HUES6 (cell line): ENCODE measurements around the gene WDR45.
"Not testable (repeated sequence)": the region's sequence is repeated elsewhere in the genome, so short reads cannot be mapped to it uniquely, and the experiment has no call there.

Experiments used
- H3K27ac ChIP-seq: 2 replicates; pipeline ENCODE4 v1.7.0; 2013; ENCODE audit warnings: low read depth, mild to moderate bottlenecking, low read length, inconsistent platforms
- H3K27me3 ChIP-seq: 2 replicates; pipeline ENCODE4 v1.6.1; 2013; ENCODE audit warnings: low read length; ENCODE audit not compliant: control insufficient read depth, insufficient read depth
- H3K36me3 ChIP-seq: 2 replicates; pipeline ENCODE4 v1.6.1; 2013; ENCODE audit warnings: low read length; ENCODE audit not compliant: control insufficient read depth, insufficient read depth
- H3K4me1 ChIP-seq: 2 replicates; pipeline ENCODE4 v1.6.1; 2013; ENCODE audit warnings: low read length; ENCODE audit not compliant: control insufficient read depth, insufficient read depth
- H3K4me3 ChIP-seq: 2 replicates; pipeline ENCODE4 v1.5.1; 2013; ENCODE audit warnings: low read depth, low read length
- H3K9ac ChIP-seq: one replicate; pipeline ENCODE4 v1.6.1; 2013; ENCODE audit warnings: mild to moderate bottlenecking, low read length
- H3K9me3 ChIP-seq: 2 replicates; pipeline ENCODE4 v1.6.1; 2013; ENCODE audit warnings: low read depth, low read length; ENCODE audit not compliant: control insufficient read depth, insufficient read depth

Gene WDR45

DNA sequence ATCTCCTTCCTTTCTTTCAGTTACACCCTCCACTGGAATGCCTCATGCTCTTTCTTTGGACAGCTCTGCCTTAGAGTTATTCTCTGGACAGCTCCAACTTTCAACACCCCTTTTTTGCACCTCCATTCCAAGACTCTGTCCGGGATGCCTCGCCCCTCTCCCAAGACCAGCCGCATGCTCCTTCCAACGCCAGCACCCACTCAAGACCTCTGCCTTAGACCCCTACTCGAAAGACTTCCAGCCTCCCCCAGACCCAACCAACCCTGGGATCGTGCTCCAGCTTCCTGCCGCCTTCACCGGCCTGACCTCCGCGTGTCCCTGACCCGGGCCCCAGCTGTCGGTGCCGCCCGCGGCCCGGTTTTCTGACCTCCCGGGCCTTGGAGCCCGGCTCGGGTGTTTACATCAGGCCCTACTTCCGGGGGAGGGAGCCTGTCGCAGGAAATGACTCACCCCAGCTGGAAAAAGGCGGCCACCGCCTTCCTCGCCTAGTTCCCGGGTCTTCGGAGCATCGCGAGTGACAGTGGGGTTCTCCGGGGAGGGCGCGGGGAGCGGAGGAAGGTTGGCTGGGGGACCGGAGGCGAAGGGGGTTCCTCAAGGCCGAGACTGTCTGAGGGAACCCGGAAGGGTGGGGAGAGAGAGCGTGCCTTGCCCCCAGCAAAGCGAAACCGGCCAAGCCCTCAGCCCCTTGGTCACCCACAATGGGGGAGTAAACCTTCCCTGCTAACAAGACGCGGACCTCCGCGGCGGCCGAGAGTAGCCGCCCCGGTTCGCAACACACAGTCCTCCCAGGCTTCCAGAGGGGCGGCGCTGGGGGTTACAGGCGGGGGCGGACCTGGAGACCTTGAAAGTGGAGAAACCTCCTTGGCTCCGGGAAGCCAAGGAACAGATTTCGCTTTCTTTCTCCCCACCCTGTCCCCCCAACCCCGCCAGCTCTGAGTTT lies at the start of gene WDR45:
WDR45 (minus strand) TSS at position 399 of the 940 bp plus-strand sequence. CDS start 1,792 bp downstream, outside the sequence.
- H3K27ac ChIP-seq, result peak within 1 kb of the TSS; percentile 67; the same call in 1 of the 2 replicates
- H3K9ac ChIP-seq, result peak within 1 kb of the TSS; percentile 86
- H3K4me3 ChIP-seq, result peak within 1 kb of the TSS; percentile 68
- peaks cover 13% of the 10 kb centered on the region; the same call in 1 of the 2 replicates for H3K9me3 ChIP-seq
- no peaks in the 10 kb centered on the region for H3K27me3 ChIP-seq
- H3K36me3 ChIP-seq, result peaks cover 16% of the 10 kb centered on the region; the same call in 1 of the 2 replicates
- no peaks in the 10 kb centered on the region; the same call in 1 of the 2 replicates for H3K4me1 ChIP-seq

DNA sequence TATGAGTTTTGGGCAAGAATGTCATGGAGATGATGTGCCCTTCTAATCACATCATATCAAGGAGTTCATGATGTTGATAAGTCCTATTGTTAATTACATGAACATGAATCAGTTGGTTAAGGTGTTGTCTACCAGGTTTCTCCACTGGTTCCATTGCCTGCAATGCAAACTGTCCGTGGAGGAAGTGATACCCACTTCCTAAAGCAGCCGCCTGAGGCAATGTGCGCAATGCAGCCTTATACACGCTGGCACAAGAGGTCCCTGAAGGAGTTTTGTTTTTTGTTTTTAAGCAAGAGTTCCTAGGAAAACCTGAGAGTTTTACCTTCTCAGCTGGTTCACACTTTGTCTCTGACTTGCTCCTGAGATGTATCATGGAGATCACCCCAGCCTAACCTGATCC lies 49.7 kb upstream of the WDR45 start:
- Histone ChIP-seq H3K36me3 (no peaks in the 10 kb centered on the region), H3K4me3 (no peak overlapping the region), H3K27me3 (no peaks in the 10 kb centered on the region), H3K9ac (no peak overlapping the region), H3K9me3 (no peaks in the 10 kb centered on the region; the same call in 1 of the 2 replicates), H3K27ac (no peak overlapping the region), H3K4me1 (no peaks in the 10 kb centered on the region)

DNA sequence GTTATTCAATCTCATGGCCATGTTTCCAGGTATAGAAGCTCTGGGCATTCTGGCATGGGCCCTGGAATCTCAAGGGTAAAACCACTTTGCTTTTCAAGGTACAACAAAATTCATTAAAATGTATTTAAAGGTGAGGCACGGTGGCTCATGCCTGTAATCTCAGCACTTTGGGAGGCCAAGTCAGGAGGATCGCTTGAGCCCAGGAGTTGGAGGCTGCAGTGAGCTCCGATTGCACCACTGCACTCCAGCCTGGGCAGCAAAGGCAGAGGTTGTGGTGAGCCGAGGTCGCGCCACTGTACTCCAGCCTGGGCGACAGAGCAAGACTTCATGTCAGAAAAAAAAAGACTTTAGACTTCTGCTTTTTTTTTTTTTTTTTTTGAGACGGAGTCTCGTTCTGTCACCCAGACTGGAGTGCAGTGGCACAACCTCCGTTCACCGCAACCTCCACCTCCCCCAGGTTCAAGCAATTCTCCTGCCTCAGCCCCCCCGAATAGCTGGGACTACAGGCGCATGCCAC lies 48.1 kb upstream of the WDR45 start:
- not testable (repeated sequence) for H3K9ac ChIP-seq, H3K4me3 ChIP-seq, H3K4me1 ChIP-seq, H3K36me3 ChIP-seq, H3K9me3 ChIP-seq, H3K27ac ChIP-seq, H3K27me3 ChIP-seq

DNA sequence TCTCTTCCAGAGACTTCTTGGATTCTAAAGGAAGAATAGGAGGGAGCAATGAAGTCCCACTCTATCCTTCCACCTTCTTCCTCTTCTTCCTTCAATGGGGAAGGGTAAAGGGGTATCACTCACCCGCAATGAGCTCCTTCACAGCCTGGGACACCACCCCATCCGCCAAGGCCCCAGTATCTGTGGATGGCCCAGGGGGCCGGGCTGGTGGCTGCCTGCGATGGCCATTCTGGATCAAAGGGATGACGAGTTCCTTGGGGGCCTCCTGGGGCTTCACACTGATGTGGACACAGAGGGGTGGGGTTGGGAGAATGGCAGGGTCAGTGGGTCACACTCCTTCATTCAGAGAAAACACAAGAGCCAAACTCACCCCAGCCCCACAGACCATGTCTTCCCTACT lies 42.8 kb upstream of the WDR45 start:
- no peaks in the 10 kb centered on the region for H3K4me1 ChIP-seq
- peaks cover 3% of the 10 kb centered on the region; the same call in 1 of the 2 replicates for H3K9me3 ChIP-seq
- H3K36me3 ChIP-seq, result peaks cover 19% of the 10 kb centered on the region
- peak overlapping the region; percentile 76 for H3K9ac ChIP-seq
- no peak overlapping the region for H3K27ac ChIP-seq
- H3K4me3 ChIP-seq, result peak overlapping the region; percentile 89
- no peaks in the 10 kb centered on the region for H3K27me3 ChIP-seq

DNA sequence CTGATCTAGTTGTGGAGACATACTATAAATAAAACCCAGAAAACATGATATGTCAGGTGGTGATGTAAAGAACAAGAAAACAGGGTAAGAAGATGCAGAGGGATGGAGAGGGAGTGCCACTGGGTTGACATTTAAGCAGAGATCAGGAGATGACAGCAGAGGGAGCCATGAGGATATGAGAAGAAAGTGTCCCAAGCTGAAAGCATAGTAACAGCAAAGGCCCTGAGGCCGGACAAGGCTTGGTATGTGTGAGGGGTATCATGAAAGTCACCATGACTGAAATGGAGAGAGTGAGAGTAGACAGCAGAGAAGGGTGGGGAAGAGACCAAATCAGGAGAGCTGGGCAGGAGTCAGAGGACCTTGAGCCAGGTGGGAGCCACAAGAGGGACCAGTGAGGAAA lies 40.4 kb upstream of the WDR45 start:
- Histone ChIP-seq H3K36me3 (peaks cover 41% of the 10 kb centered on the region), H3K9ac (no peak overlapping the region), H3K9me3 (peaks cover 8% of the 10 kb centered on the region; the same call in 1 of the 2 replicates), H3K4me1 (no peaks in the 10 kb centered on the region), H3K4me3 (no peak overlapping the region), H3K27ac (no peak overlapping the region), H3K27me3 (no peaks in the 10 kb centered on the region)

DNA sequence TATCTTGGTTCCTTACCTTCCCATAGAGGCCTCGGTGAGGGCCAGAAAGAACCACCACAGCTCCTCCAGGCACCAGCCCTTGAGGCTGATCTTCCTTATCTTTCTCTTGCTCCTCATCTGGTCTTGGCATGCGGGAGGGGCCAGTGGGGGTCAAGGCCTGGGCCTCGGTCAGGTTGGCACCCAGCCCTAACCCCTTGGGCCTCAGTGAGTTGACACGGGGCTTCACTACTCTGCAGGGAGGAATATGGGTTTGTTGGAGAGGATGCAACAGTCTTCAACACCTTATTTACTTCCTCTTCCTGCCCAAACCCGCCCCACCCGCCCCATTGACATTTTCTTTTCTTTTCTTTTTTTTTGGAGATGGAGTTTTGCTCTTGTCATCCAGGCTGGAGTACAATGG lies 37.9 kb upstream of the WDR45 start:
- peaks cover 13% of the 10 kb centered on the region; the same call in 1 of the 2 replicates for H3K9me3 ChIP-seq
- no peak overlapping the region for H3K4me3 ChIP-seq
- no peaks in the 10 kb centered on the region for H3K27me3 ChIP-seq
- no peak overlapping the region for H3K9ac ChIP-seq
- peaks cover 55% of the 10 kb centered on the region for H3K36me3 ChIP-seq
- H3K4me1 ChIP-seq, result no peaks in the 10 kb centered on the region
- H3K27ac ChIP-seq, result no peak overlapping the region

DNA sequence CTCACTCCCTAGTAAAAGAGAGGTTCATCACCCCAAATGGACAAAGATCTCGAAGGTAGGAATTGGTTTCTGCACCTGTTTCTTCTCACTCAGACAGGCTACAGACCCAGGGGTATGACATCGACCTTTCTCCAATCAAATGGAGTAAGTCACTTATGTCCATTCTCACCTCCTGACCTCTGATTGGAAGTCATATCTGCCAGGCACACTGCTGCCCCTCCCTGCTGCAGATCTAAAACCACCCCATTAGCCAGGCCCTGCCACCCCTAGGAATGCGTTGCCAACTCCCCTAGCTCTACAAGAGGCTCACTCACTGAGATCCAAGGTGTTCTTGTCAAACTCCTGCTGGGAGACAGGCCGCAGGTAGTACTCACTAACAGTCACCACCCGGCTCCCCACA lies 37.0 kb upstream of the WDR45 start:
- Histone ChIP-seq H3K27ac (no peak overlapping the region), H3K4me3 (no peak overlapping the region), H3K36me3 (peaks cover 62% of the 10 kb centered on the region), H3K4me1 (no peaks in the 10 kb centered on the region), H3K27me3 (no peaks in the 10 kb centered on the region), H3K9ac (no peak overlapping the region), H3K9me3 (peaks cover 18% of the 10 kb centered on the region; the same call in 1 of the 2 replicates)

DNA sequence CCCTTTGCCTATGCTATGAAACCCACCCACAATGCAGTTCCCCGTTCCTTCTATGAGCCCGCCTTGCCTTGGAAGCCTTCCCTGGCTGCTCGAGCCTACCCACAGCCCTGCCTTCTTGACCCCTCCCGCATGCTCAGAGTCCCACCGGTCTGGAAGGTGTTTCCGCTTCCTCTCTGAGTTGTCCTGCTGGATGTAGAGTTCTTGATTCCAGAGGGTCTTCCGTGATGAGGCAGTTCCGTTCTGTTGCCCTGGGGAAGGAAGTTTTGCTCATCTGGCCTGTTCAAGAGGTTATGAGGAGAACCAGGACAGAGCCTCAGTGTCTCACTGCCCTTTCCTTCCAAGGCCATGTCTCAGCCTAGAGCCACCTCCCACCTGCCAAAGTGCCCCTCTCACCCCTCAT lies 36.4 kb upstream of the WDR45 start:
- peaks cover 57% of the 10 kb centered on the region for H3K36me3 ChIP-seq
- peaks cover 18% of the 10 kb centered on the region; the same call in 1 of the 2 replicates for H3K9me3 ChIP-seq
- H3K27ac ChIP-seq, result no peak overlapping the region
- H3K4me1 ChIP-seq, result no peaks in the 10 kb centered on the region
- H3K4me3 ChIP-seq, result no peak overlapping the region
- H3K9ac ChIP-seq, result no peak overlapping the region
- H3K27me3 ChIP-seq, result no peaks in the 10 kb centered on the region

DNA sequence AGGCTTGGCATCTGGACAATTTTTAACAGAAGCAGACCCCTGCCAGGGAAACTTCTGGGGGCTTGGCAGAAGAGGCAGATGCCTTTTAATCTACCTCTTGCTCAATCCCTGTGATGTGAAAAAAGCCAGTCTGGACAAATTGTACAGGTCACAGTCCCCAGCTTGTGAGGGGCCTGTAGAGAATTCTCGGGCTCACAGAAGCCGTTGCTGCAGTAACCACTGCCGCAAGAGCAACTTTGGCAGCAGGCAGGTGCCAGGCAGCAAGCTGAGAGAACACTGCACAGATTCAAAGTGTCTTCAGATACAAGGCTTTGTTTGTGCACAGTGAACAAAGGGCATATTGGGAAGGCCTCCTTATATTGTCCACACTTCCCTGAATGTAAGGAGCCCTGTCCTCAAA lies 32.1 kb upstream of the WDR45 start:
- H3K9ac ChIP-seq, result no peak overlapping the region
- peaks cover 20% of the 10 kb centered on the region; the same call in 1 of the 2 replicates for H3K9me3 ChIP-seq
- no peaks in the 10 kb centered on the region for H3K4me1 ChIP-seq
- H3K27ac ChIP-seq, result no peak overlapping the region
- H3K36me3 ChIP-seq, result peaks cover 48% of the 10 kb centered on the region
- no peak overlapping the region for H3K4me3 ChIP-seq
- H3K27me3 ChIP-seq, result no peaks in the 10 kb centered on the region

DNA sequence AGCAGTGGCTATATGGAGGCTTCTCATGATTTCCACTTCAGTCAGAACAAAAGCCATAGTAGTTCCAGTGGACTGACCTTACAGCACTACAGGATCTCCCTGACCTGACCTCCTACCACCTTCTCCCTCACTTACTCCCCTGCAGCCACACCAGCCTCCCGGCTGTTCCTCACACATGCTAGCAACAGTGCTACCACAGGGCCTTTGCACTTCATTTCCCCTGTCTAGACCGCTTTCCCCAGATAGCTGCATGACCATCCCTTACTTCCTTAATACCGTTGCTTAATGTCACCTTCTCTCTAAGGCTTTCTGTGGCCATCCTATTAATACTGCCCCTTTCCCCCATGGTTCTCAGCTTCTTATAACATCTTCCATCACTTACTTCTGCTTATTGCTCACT lies 30.7 kb upstream of the WDR45 start:
- H3K4me1 ChIP-seq, result no peaks in the 10 kb centered on the region
- peaks cover 35% of the 10 kb centered on the region for H3K36me3 ChIP-seq
- H3K9me3 ChIP-seq, result peaks cover 18% of the 10 kb centered on the region; the same call in 1 of the 2 replicates
- no peak overlapping the region for H3K27ac ChIP-seq
- H3K27me3 ChIP-seq, result no peaks in the 10 kb centered on the region
- H3K4me3 ChIP-seq, result no peak overlapping the region
- no peak overlapping the region for H3K9ac ChIP-seq

DNA sequence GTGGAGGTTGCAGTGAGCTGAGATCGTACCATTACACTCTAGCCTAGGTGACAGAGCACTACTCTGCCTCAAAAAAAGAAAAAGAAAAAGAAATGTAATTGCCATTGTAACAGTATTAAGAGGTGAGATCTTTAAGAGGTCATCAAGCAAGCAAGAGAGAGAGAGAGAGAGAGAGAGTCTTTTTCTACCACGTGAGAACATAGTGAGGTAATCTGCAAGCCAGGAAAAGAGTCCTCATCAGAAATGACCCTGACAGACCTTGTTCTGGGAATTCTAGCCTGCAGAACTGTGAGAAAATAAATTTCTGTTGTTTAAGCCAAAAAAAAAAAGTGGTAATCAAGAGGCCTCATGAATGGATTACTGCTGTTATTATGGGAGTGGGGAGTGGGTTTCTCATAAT lies 29.0 kb upstream of the WDR45 start:
- Histone ChIP-seq H3K27ac (no peak overlapping the region), H3K27me3 (no peaks in the 10 kb centered on the region), H3K9me3 (peaks cover 14% of the 10 kb centered on the region; the same call in 1 of the 2 replicates), H3K9ac (no peak overlapping the region), H3K4me3 (no peak overlapping the region), H3K4me1 (no peaks in the 10 kb centered on the region), H3K36me3 (peaks cover 28% of the 10 kb centered on the region)
